HG03457 (cell line): ENCODE results near the gene PPP3R1.
A peak's percentile ranks its signal among the peaks of the same experiment; 100 is the strongest.

Experiments
- ATAC-seq: cut with Tn5 transposase; IDR thresholded peaks from one replicate; pipeline ENCODE4 v1.9.1; 2021; ENCODE audit warnings: moderate number of reproducible peaks; ENCODE audit not compliant: unreplicated experiment

PPP3R1 gene

DNA sequence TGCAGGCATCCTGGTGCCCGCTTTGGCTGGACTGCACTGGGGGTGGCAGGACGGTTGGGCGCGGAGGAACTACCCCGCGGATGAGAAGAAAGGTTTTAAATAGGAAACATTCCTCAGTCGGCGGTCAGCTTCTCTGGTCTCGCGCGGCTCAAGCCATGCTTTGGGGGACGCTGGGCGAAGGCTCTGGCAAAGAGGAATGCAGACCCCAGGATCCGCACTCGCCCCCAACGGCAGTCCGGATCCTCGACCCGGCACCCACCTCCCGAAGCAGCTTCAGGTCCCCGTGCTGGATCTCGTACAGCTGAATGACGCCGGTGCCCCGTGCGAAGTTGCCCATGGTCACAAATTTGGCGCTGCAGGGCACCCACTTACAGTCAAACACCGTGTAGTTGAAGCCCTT, 95.3 kb downstream of the PPP3R1 start:
- ATAC-seq, result peak; percentile 30

DNA sequence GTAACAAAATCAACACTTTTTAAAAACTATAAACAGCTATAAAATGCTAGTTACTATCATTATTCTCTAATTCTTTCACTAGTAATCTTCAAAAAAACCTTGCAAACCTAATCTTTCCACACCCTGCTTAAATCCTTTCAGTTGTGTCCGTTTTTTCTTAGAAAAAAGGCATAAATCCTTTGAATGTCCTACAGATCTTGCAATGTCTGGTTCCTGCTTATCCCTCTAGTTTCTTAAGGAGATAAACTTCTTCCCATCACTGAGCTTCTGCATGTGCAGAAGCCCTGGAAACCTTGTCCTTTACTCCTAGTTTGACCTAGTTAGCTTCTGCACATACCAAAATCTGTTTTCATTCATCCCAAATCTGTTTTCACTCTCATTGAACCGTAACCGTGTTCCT, 95.9 kb downstream of the PPP3R1 start:
- ATAC-seq, result no peak

DNA sequence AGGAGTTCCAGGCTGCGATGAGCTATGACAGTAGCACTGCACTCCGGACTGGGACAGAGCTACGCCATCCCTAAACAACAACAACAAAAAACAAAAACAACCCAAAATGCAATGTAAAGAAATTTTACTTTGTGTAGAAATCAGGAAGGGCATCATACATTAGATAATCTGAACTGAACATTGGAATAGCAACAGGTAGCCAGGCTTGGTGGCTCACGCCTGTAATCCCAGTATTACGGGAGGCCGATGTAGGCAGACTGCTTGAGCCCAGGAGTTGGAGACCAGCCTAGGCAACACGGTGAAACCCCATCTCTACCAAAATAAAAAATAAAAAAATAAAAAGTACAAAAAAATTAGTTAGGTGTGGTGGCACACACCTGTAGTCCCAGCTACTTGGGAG, 96.7 kb downstream of the PPP3R1 start:
- ATAC-seq, result no peak

DNA sequence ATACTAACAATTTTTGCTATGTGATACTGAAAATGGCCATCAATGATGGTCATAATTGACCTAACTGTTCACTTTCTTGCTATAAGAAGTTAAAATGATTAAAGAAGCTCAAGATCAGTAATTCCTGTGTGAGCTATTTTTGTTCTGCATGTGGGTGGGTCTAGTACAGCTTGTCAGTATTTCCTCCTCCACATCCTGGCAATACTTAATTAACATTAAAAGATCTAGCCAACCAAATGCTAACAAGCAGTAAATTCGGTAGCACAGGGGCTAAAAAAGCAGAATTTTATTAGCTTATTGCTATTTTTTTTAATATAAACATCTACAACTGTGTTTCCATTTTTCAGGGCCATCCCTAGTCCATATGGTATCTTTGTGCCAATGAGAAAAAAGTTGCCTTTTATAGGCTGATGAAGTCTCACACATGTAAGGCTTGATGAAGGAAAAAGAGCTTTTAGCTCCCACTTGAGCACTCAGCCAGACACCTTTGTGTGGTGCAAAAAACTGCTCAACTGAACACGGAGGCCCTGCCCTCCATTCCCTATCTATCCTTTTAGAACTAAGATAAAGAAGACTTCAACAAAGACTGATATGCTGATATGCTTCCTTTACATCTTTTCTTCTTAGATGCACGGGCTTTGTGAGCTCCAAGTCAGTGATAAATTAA, 99.5 kb downstream of the PPP3R1 start:
- ATAC-seq, result no peak

DNA sequence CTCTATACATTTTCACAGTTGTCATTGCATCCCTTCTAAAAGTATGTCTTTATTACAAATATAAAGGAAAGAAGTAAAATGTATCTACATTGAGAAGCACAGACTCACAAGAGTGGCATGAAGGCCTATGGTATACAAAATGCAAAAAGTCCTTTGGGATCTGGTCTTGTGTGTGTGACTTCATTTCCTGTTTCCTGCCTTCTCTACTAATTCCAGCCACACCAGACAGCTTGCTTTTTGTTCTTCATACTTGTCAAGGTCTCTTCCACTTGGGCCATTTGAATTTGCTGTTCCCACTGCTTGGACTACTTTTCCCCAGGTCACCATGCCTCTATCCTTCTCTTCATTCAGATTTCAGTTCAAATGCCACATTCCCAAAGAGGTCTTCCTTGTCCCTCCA, 101.3 kb downstream of the PPP3R1 start:
- no peak for ATAC-seq

DNA sequence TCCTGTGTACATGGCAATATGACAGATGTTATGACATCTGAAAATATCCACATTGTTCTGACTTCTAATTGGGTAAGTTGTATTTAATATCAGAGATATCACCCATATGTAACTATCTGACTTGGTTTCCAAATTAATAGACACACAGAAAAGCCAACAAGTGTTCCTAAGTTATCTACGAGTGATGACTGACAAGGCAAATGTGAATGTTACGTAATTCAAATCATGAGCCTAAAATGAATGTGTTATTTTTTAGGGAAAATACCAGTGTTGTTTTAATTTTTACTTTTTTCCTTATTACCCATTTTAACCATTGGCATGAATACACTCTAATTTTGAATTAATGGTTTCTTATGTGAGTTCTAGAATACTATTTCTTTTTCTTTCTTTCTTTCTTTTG, 110.5 kb downstream of the PPP3R1 start:
- no peak for ATAC-seq

DNA sequence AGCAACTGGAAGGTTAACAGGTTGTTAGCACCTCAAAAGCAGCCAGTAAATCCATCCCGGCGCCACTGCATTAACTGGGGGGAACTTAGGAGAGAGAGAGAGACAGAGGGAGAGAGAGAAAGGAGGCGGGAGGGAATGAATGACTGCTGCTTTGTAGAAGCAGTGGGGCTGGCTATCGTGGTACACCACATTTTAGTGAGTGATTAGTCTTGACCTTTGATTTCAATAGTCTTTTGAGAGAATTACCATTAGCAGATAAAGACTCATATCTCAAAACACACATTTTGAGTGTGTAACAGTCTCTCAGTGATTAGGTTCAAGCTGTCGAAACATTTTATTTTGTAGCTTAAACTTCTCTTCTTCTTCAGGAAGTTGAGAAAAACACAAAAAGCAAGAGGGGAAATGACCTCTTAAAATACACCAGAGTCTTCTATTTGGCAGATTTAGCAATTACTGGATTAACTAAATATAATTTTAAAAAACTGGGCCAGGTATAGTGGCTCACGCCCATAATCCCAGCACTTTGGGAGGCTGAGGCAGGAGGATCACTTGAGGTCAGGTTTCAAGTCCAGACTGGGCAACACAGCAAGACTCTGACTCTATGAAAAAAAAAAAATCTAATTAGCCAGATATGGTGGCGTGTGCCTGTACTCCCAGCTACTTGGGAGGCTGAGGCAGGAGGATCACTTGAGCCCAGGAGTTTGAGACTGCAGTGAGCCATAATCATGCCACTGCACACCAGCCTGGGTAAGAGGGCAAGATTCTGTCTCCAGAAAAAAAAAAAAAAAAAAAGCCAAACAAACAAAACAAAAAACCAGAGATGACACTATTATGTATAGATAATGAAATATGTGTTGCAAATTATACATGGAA, 116.6 kb downstream of the PPP3R1 start:
- ATAC-seq, result no peak

DNA sequence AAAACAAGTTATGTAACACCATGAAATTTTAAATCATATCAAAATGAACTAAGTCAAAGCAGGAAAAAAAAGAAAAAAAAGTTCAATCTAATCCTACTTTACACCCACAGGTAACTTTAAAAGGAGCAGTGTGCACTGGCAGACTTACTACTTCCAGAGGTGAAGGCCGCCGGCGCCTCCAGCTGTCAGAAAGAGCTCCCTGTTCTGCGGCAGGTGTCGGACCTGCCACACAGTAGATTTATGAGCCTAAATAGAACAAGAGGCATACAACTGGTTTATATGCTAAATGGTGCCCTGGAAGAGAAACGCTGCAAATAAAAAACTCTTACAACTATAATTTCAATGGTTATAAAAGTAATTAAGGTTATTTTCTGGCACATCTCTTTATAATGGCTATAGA, 117.8 kb downstream of the PPP3R1 start:
- no peak for ATAC-seq

DNA sequence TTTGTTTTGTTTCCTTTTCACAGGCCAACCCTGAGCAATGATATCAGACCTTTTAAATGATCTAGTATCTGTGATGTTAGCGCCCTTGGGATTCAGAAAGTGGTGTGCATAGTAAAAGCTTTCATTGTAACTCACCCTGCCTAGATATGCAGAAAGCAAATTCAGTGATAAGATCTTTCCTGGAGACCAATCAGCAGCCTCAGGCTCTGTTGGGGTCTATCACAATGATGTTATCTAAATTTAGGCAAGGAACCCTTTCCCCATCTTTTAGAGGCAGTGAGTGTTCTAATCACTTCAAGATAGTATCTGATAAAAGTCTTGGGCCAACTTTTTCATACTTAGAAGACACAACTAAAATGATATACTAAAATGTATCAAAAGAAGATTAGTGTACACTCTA, 118.2 kb downstream of the PPP3R1 start:
- no peak for ATAC-seq
